GM19324 (cell line): ENCODE data around the gene DNAJC4.

Experiments used
- ATAC-seq: cut with Tn5 transposase; IDR thresholded peaks from one replicate; pipeline ENCODE4 v1.9.1; 2021; ENCODE audit warnings: mild to moderate bottlenecking, moderate library complexity; ENCODE audit not compliant: unreplicated experiment, low FRiP score

DNAJC4 gene

GRCh38 chr11:64227405-64227956 is 2.9 kb upstream of the DNAJC4 start:
- ATAC-seq = no peak

GRCh38 chr11:64229090-64229743 is 1.1 kb upstream of the DNAJC4 start:
- ATAC-seq = no peak

GRCh38 chr11:64229744-64230170 is 591 bp upstream of the DNAJC4 start:
- no peak for ATAC-seq

- ATAC-seq = no peak
These were observed 627 bp downstream of the DNAJC4 start for GRCh38 chr11:64230985-64231365.

- no peak for ATAC-seq
These were observed 1.2 kb downstream of the DNAJC4 start for GRCh38 chr11:64231546-64231945.

GRCh38 chr11:64232182-64232966 is 2.0 kb downstream of the DNAJC4 start:
- ATAC-seq = no peak

- no peak for ATAC-seq
These were observed 2.6 kb downstream of the DNAJC4 start for GRCh38 chr11:64232967-64233315.

GRCh38 chr11:64233913-64234586 is 3.7 kb downstream of the DNAJC4 start, which contains the start of gene VEGFB:
VEGFB (plus strand) TSS chr11:64234584; CDS start chr11:64234834, 250 bp downstream.
- peak; percentile 27 for ATAC-seq

GRCh38 chr11:64234647-64235379 is 4.5 kb downstream of the DNAJC4 start:
- ATAC-seq = peak; percentile 22

GRCh38 chr11:64235437-64236161 is 5.3 kb downstream of the DNAJC4 start:
- ATAC-seq = no peak

- no peak for ATAC-seq
These were observed 7.2 kb downstream of the DNAJC4 start for GRCh38 chr11:64237484-64237951.

GRCh38 chr11:64238076-64238475 is 7.7 kb downstream of the DNAJC4 start:
- ATAC-seq = no peak

GRCh38 chr11:64238999-64239398 is 8.7 kb downstream of the DNAJC4 start:
- no peak for ATAC-seq

GRCh38 chr11:64239662-64240434 is 9.5 kb downstream of the DNAJC4 start:
- no peak for ATAC-seq

GRCh38 chr11:64240435-64241240 is 10.3 kb downstream of the DNAJC4 start, which contains the start of gene FKBP2:
FKBP2 (plus strand) TSS chr11:64241095; CDS start chr11:64242388, 1,293 bp downstream.
- ATAC-seq = peak; percentile 74

- ATAC-seq = peak; percentile 71
These were observed 10.8 kb downstream of the DNAJC4 start for GRCh38 chr11:64241241-64241490.

- peak; percentile 6 for ATAC-seq
These were observed 11.4 kb downstream of the DNAJC4 start for GRCh38 chr11:64241491-64242374.
